ENCODE data around the gene PDK3. TPM values are rescaled to one million over a fixed set of nuclear protein-coding genes. Genes with fewer than 3 reads are reported as not detected.

Gene PDK3
- total RNA-seq, 1 experiment from 2014 or later = 2.0 TPM

DNA sequence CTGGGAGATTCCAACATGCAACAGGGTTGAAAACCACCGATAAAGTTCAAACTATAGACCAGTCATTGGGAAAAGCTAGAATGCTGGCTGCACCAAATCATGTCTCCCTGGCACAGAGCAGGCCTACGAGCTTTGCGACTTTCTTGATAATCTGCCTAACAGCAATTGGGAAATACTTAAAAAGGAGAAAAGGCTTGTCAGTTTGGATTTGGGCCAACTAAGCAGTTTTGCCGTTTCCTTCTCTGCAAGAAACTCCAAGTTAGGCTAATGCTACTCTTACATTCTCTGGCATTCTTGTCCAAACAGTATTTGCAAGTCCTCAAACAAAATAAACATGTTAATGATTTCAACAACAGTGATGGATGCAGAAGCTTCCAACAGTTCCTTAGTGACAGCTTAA, 87.9 kb downstream of the PDK3 start:
- no peak for DNase-seq (ENCODE audit: low read depth)

- no peak for DNase-seq (ENCODE audit: low read depth)
Observed at GRCh38 chrX:24561121-24561520, 96.0 kb downstream of the PDK3 start.

GRCh38 chrX:24563291-24564010, 98.4 kb downstream of the PDK3 start:
- no peak for DNase-seq (ENCODE audit: low read depth)

DNA sequence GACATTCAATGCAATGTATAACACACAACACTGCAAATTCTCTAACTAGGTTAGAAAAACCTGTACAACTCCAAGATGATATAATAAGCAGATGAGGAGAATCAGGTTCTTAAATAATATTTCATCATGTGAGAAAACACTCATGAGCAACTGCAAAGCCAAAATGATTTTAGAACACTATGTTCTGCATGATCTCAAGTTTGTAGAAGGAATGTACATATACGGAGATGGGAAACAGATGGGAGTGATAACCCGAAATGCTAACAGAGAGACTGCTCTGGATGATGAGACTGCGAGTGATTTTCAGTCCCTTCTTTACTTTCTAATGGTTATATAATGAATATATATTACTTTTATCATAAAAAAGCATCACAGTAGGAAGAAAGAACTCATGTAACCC, 101.2 kb downstream of the PDK3 start:
- no peak for DNase-seq (ENCODE audit: low read depth)

- DNase-seq (ENCODE audit: low read depth) = no peak
Observed at GRCh38 chrX:24567169-24567568, 102.1 kb downstream of the PDK3 start.

DNA sequence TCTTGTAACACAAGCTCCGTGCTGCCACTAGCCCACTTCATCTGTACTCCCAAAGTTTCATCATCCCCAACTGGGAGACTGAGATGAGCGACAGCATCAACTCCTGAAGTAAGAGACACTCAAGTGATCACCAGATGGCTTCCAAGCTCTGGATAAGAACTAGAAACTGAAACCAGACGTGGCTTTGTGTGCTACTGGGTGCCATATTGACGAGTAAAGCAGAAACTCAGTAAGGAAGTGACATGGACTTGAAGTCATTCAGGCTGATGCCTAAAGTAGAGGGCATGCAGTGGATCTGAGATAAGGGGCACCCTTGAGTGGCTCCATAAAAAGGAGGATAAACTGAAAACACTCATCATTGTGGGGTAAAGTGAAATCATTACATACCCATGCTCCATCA, 109.7 kb downstream of the PDK3 start:
- no peak for DNase-seq (ENCODE audit: low read depth)

DNA sequence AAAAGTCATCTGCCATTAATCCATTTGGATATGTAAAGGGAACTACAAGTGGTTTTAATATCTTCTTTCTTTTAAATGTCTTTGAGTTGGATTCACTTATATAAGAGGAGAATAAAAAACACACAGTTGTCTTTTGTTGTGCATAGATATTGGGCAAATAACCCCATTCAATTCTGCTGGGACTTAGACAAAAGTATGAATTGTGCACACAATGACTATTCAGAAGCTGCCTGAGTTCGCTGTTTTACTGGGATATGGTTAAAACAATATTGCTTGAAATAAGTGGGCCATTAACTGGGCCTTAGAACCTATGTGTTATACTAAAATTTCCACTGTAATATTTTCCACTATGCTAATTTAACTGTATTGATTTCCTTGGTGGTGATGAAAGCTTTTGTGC, 110.4 kb downstream of the PDK3 start:
- no peak for DNase-seq (ENCODE audit: low read depth)

- no peak for DNase-seq (ENCODE audit: low read depth)
Observed at GRCh38 chrX:24577091-24577490, 112.0 kb downstream of the PDK3 start.

Other genes with a start within 250 kb of the PDK3 start
- gene SUPT20HL2, start 151.2 kb upstream of the PDK3 start, total RNA-seq (2014; rRNA removed) = not detected in 2 replicates
- gene SUPT20HL1, start 104.6 kb upstream of the PDK3 start, total RNA-seq (2014; rRNA removed) = not detected in 2 replicates
- not detected in 2 replicates for gene PCYT1B, start 182.1 kb downstream of the PDK3 start, total RNA-seq (2014; rRNA removed)
- gene POLA1, start 228.6 kb downstream of the PDK3 start, total RNA-seq (2014; rRNA removed) = 19.1 and 24.1 TPM in 2 replicates

Measured in LHCN-M2 (cell line).